GM12878 (cell line): Measurements from ENCODE around the gene TRIM56. TPM values are rescaled to one million over a fixed set of nuclear protein-coding genes. Genes with fewer than 3 reads are reported as not detected.

Experiments
- ATAC-seq: fragments of 200-7000 bp; cut with Tn5 transposase; 3 replicates; pipeline ENCODE4 v1.9.1; 2020; ENCODE audit warnings: mild to moderate bottlenecking, moderate library complexity
- BruUV-seq: library from RNA; stranded (reverse); fragments of 400-500 nt; replicated peaks from 2 replicates; lab custom pipeline; 2021; lab: Mats Ljungman, UMichigan
- CTCF ChIA-PET: fragments of 300-600 bp; sonication (Branson Sonifier 250); formaldehyde crosslinking; extraction: SDS; loops from one replicate; lab custom pipeline; 2021; ENCODE audit warnings: inconsistent platforms; lab: Yijun Ruan, JAX
- POLR2A ChIA-PET: fragments of 350-600 bp; formaldehyde crosslinking; extraction: SDS; loops from one replicate; lab custom pipeline; 2021; ENCODE audit warnings: inconsistent platforms; lab: Charles Lee
- RAD21 ChIA-PET: fragments of 300-600 bp; sonication (Branson Sonifier 250); formaldehyde crosslinking; loops from one replicate; lab custom pipeline; 2023; ENCODE audit warnings: antibody characterized with exemption; ENCODE audit not compliant: unreplicated experiment; lab: Charles Lee
- SMC1A ChIA-PET: fragments of 300-600 bp; sonication (Branson Sonifier 250); formaldehyde crosslinking; loops from one replicate; lab custom pipeline; 2023; ENCODE audit not compliant: unreplicated experiment, uncharacterized antibody; lab: Charles Lee
- DNase-seq: peaks from one replicate; pipeline ENCODE4 v3.0.0-alpha.2; 2011; ENCODE audit warnings: low read depth, low spot score
- FAIRE-seq: peaks from 3 replicates; lab custom pipeline; 2011; peaks lifted over from hg19 to GRCh38; lab: Jason Lieb, UNC
- H2AFZ ChIP-seq: 2 replicates; pipeline ENCODE4 v1.6.0; 2011; ENCODE audit warnings: low read depth, low read length, control low read depth; ENCODE audit not compliant: control insufficient read depth
- H3K27ac ChIP-seq: 2 replicates; pipeline ENCODE4 v1.5.1; 2011; ENCODE audit warnings: control low read depth; ENCODE audit not compliant: control insufficient read depth, insufficient read depth
- H3K27me3 ChIP-seq, 2 experiments: replicated peaks in 1 of 2; 2 replicates each; pipeline versions ENCODE4 v1.6.0 to v1.6.1; 2011; ENCODE audit warnings: low read length in 1 of 2; ENCODE audit not compliant: control insufficient read depth in 2 of 2, insufficient read depth in 2 of 2
- H3K36me3 ChIP-seq, 2 experiments: 2 replicates each; pipeline ENCODE4 v1.5.1; 2011; ENCODE audit warnings: low read length in 1 of 2; ENCODE audit not compliant: control insufficient read depth in 2 of 2, insufficient read depth in 2 of 2
- H3K4me1 ChIP-seq: 2 replicates; pipeline ENCODE4 v1.6.1; 2011; ENCODE audit warnings: mild to moderate bottlenecking, low read length, moderate library complexity, mixed read lengths; ENCODE audit not compliant: control insufficient read depth, insufficient read depth
- H3K4me2 ChIP-seq: 2 replicates; pipeline ENCODE4 v1.6.0; 2011; ENCODE audit warnings: control low read depth; ENCODE audit not compliant: control insufficient read depth, insufficient read depth
- H3K4me3 ChIP-seq: fragments of 200-600 bp; sonication (generic); 2 replicates; pipeline ENCODE4 v1.5.1; 2016
- H3K79me2 ChIP-seq: 2 replicates; pipeline ENCODE4 v1.6.0; 2011; ENCODE audit warnings: low read length; ENCODE audit not compliant: control insufficient read depth, insufficient read depth
- H3K9ac ChIP-seq: 2 replicates; pipeline ENCODE4 v1.8.0; 2011; ENCODE audit warnings: low read length, control low read depth, mixed read lengths; ENCODE audit not compliant: control insufficient read depth, insufficient read depth
- H3K9me3 ChIP-seq: replicated peaks from 3 replicates; pipeline ENCODE4 v1.5.1; 2011; ENCODE audit warnings: mild to moderate bottlenecking, low read length; ENCODE audit not compliant: control insufficient read depth, insufficient read depth
- H4K20me1 ChIP-seq: 2 replicates; pipeline ENCODE4 v1.6.0; 2011; ENCODE audit not compliant: control insufficient read depth, insufficient read depth
- CEBPB ChIP-seq, 2 experiments: fragments of 150-350 bp in 1 of 2; IDR thresholded peaks; 2 replicates each; pipeline ENCODE4 v1.6.1; 2012 to 2014; ENCODE audit warnings: low read depth in 2 of 2, low read length in 2 of 2, borderline replicate concordance in 1 of 2, inconsistent platforms in 1 of 2
- EZH2 ChIP-seq: IDR thresholded peaks from 2 replicates; pipeline ENCODE4 v1.6.1; 2012; ENCODE audit warnings: low read depth, mild to moderate bottlenecking, control low read depth, inconsistent platforms, low read length, borderline replicate concordance; ENCODE audit not compliant: control insufficient read depth
- SIN3A ChIP-seq: IDR thresholded peaks from 2 replicates; pipeline ENCODE4 v1.6.1; 2012; ENCODE audit warnings: low read depth, low read length, improper control_type of control experiment
- SIX5 ChIP-seq: IDR thresholded peaks from 2 replicates; pipeline ENCODE4 v1.6.1; 2011; ENCODE audit warnings: mild to moderate bottlenecking, low read depth, low read length, moderate library complexity; ENCODE audit not compliant: severe bottlenecking
- SMC3 ChIP-seq: IDR thresholded peaks from 2 replicates; pipeline ENCODE4 v1.6.1; 2011; ENCODE audit warnings: low read length, improper control_type of control experiment, borderline replicate concordance
- SP1 ChIP-seq: IDR thresholded peaks from one replicate; pipeline ENCODE4 v1.6.1; 2011; ENCODE audit warnings: low read depth, low read length
- SPI1 ChIP-seq: IDR thresholded peaks from 2 replicates; pipeline ENCODE4 v1.6.1; 2011; ENCODE audit warnings: low read depth, mild to moderate bottlenecking, low read length, moderate library complexity, borderline replicate concordance; ENCODE audit not compliant: insufficient read depth
- SREBF1 ChIP-seq: IDR thresholded peaks from 2 replicates; pipeline ENCODE4 v1.6.1; 2012; ENCODE audit warnings: mild to moderate bottlenecking, low read length
- SUPT20H ChIP-seq: IDR thresholded peaks from 2 replicates; pipeline ENCODE4 v1.6.1; 2011; ENCODE audit warnings: low read depth, mild to moderate bottlenecking, low read length, moderate library complexity, borderline replicate concordance; ENCODE audit not compliant: control insufficient read depth
- SUZ12 ChIP-seq: fragments of 200-600 bp; sonication (generic); IDR thresholded peaks from one replicate; pipeline ENCODE4 v1.6.1; 2018; ENCODE audit warnings: antibody characterized with exemption, mild to moderate bottlenecking; ENCODE audit not compliant: unreplicated experiment
- ZBED1 ChIP-seq: IDR thresholded peaks from 2 replicates; pipeline ENCODE4 v1.6.1; 2016; ENCODE audit warnings: borderline replicate concordance
- ZNF217 ChIP-seq: fragments of 450-650 bp; IDR thresholded peaks from 2 replicates; pipeline ENCODE4 v1.6.1; 2017; ENCODE audit warnings: antibody characterized with exemption, mild to moderate bottlenecking
- ZNF274 ChIP-seq: IDR thresholded peaks from one replicate; pipeline ENCODE4 v1.8.0; 2011; ENCODE audit not compliant: insufficient read length, insufficient read depth
- WGBS: methylation state at CpG from one replicate; pipeline ENCODE4 v1.1.6; 2016; ENCODE audit warnings: low lambda C conversion rate; ENCODE audit not compliant: insufficient replicate concordance, insufficient coverage; ENCODE audit errors: missing lambda C conversion rate; 5-methylcytosine and 5-hydroxymethylcytosine counted together
- in situ Hi-C: fragments of 300-500 bp; cut with MboI; formaldehyde crosslinking; loops from 9 replicates; pipeline ENCODE4 v1.14.3; 2018; ENCODE audit warnings: mixed read lengths
- intact Hi-C: fragments of 100-400 bp; cut with micrococcal nuclease; formaldehyde crosslinking; loops from one replicate; pipeline ENCODE4 v1.14.2; 2022; ENCODE audit not compliant: unreplicated experiment
- polyA plus RNA-seq, 11 experiments: library from polyadenylated mRNA; depleted of rRNA in 4 of 11; unstranded in 6 of 11; stranded (reverse) in 5 of 11; fragments of >200 nt; fragmentation: Nextera tagmentation in 4 of 11; fragmentation: Illumina TruSeq in 1 of 11; extraction: Ambion mirVana in 4 of 11; extraction: Trizol in 1 of 11; gene quantifications; 1 replicate in 1 of 11; 2 replicates in 10 of 11; pipeline versions ENCODE4 v1.2.1 to v1.2.3, GENCODE V29; 2011 to 2016; ENCODE audit warnings: inconsistent platforms in 2 of 11, missing spikeins in 2 of 11, low read depth in 1 of 11
- total RNA-seq, 4 experiments: library from RNA; depleted of rRNA in 3 of 4; stranded (reverse); fragments of >200 nt in 3 of 4; fragmentation: Illumina TruSeq in 1 of 4; extraction: Trizol in 1 of 4; gene quantifications; 2 replicates each; pipeline versions ENCODE4 v1.2.1 to v1.2.3, GENCODE V29; 2013 to 2021
- TF ChIP-seq, protein P1 (sequence below): fragments of 450-650 bp; formaldehyde crosslinking; IDR thresholded peaks from 2 replicates; pipeline ENCODE4 v1.4.0; 2022; ENCODE audit warnings: mild to moderate bottlenecking, moderate library complexity

Gene TRIM56
- total and polyA plus RNA-seq, 10 of the 15 experiments (the other 5 are each of a cell fraction or from before 2014, with no cell fraction given), result 3.2 to 37.5 (median 11.8) TPM

GRCh38 chr7:101127460-101128039, 42.3 kb downstream of the TRIM56 start:
- intact Hi-C loops, result no loop called here
- SMC1A ChIA-PET, result interaction anchor here (0.9 to 1.5 kb wide), 5 partner anchors 9 to 90 kb away, joined by 3 to 5 read pairs (median 3); partner anchors contain the start of gene ZNHIT1
- CTCF ChIA-PET, result interaction anchor here (0.6 to 4.0 kb wide), 10 partner anchors 9 to 68 kb away, joined by 3 to 31 read pairs (median 4); partner anchors contain the start of gene TRIM56
- H3K4me1 ChIP-seq, result peaks cover 22% of the 10 kb centered on the region
- H3K4me3 ChIP-seq, result no peak overlapping the region
- H4K20me1 ChIP-seq, result no peaks in the 10 kb centered on the region
- RAD21 ChIA-PET, result interaction anchor here (0.8 to 2.6 kb wide), 2 partner anchors 11 to 42 kb away, joined by 3 to 8 read pairs; partner anchors contain the start of gene TRIM56
- H3K27ac ChIP-seq, result no peak overlapping the region
- no peaks in the 10 kb centered on the region for H3K79me2 ChIP-seq
- POLR2A ChIA-PET, result interaction anchor here (0.6 to 1.4 kb wide), 3 partner anchors 9 to 238 kb away, joined by 3 to 4 read pairs (median 4); partner anchors contain the start of gene UFSP1
- no peak for ATAC-seq
- peak overlapping the region; percentile 90 for H3K4me2 ChIP-seq
- H3K36me3 ChIP-seq, result no peaks in the 10 kb centered on the region
- FAIRE-seq, result no peak
- 92% methylated on average over 3 of the region's 3 CpGs for WGBS
- no peak overlapping the region for H3K9ac ChIP-seq
- in situ Hi-C loops, result no loop called here
- no peak overlapping the region for H2AFZ ChIP-seq
- H3K27me3 ChIP-seq, result no peaks in the 10 kb centered on the region; a peak in 2 of 4 replicates
- H3K9me3 ChIP-seq, result no peaks in the 10 kb centered on the region
- TF ChIP-seq SIN3A, result no peak
- no peak for TF ChIP-seq SPI1
- TF ChIP-seq CEBPB (IDR thresholded peaks at IDR 0.05; ENCODE audit: borderline replicate concordance in 1 of 2, low read depth in 2 of 2, low read length in 2 of 2), result no peak
- TF ChIP-seq ZNF217, result no peak
- no peak for TF ChIP-seq SUPT20H
- no peak for TF ChIP-seq SREBF1
- TF ChIP-seq, protein P1, sequence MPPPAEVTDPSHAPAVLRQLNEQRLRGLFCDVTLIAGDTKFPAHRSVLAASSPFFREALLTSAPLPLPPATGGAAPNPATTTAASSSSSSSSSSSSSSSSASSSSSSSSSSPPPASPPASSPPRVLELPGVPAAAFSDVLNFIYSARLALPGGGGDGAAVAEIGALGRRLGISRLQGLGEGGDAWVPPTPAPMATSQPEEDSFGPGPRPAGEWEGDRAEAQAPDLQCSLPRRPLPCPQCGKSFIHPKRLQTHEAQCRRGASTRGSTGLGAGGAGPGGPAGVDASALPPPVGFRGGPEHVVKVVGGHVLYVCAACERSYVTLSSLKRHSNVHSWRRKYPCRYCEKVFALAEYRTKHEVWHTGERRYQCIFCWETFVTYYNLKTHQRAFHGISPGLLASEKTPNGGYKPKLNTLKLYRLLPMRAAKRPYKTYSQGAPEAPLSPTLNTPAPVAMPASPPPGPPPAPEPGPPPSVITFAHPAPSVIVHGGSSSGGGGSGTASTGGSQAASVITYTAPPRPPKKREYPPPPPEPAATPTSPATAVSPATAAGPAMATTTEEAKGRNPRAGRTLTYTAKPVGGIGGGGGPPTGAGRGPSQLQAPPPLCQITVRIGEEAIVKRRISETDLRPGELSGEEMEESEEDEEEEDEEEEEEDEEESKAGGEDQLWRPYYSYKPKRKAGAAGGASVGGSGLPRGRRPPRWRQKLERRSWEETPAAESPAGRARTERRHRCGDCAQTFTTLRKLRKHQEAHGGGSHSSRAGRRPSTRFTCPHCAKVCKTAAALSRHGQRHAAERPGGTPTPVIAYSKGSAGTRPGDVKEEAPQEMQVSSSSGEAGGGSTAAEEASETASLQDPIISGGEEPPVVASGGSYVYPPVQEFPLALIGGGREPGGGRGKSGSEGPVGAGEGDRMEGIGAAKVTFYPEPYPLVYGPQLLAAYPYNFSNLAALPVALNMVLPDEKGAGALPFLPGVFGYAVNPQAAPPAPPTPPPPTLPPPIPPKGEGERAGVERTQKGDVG (CRISPR knock-in tag), result no peak
- no peak for TF ChIP-seq ZBED1
- TF ChIP-seq SIX5, result no peak
- TF ChIP-seq SP1, result no peak
- no peak for TF ChIP-seq SMC3
- TF ChIP-seq ZNF274, result no peak
- no peak for TF ChIP-seq SUZ12
- TF ChIP-seq EZH2, result no peak
- TF ChIP-seq, all 136 proteins: peak for 0
- no peak for DNase-seq
- no TSS peak for BruUV-seq
